WI38 (cell line): Measurements from ENCODE around the gene AKAP8.

Experiments
- H3K4me3 ChIP-seq: 2 replicates; pipeline ENCODE4 v1.5.1; 2011; ENCODE audit warnings: low read depth, mild to moderate bottlenecking, control low read depth, low read length
- TF ChIP-seq, protein P1 (sequence below): IDR thresholded peaks from 2 replicates; pipeline ENCODE4 v1.5.1; 2012; ENCODE audit warnings: low read depth, mild to moderate bottlenecking, control low read depth, low read length

Gene AKAP8

DNA sequence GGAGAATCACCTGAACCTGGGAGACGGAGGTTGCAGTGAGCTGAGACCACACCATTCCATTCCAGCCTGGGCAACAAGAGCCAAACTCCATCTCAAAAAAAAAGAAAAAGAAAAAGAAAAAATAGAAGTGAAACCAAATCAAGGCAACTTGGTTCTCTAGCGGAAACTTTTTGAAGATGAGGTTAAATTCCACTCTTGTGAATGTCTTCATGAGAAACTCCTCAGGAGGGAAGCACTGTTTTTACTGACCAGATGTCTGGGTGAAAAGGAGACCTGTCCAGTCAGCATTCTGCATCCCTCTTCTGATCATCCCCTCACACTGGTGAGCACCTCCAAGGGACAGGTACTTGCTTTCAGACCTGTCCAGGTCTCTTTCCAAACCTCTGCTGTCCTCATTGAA, 63.1 kb downstream of the AKAP8 start:
- TF ChIP-seq, protein P1, sequence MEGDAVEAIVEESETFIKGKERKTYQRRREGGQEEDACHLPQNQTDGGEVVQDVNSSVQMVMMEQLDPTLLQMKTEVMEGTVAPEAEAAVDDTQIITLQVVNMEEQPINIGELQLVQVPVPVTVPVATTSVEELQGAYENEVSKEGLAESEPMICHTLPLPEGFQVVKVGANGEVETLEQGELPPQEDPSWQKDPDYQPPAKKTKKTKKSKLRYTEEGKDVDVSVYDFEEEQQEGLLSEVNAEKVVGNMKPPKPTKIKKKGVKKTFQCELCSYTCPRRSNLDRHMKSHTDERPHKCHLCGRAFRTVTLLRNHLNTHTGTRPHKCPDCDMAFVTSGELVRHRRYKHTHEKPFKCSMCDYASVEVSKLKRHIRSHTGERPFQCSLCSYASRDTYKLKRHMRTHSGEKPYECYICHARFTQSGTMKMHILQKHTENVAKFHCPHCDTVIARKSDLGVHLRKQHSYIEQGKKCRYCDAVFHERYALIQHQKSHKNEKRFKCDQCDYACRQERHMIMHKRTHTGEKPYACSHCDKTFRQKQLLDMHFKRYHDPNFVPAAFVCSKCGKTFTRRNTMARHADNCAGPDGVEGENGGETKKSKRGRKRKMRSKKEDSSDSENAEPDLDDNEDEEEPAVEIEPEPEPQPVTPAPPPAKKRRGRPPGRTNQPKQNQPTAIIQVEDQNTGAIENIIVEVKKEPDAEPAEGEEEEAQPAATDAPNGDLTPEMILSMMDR, result no peak
- no peak overlapping the region for H3K4me3 ChIP-seq

DNA sequence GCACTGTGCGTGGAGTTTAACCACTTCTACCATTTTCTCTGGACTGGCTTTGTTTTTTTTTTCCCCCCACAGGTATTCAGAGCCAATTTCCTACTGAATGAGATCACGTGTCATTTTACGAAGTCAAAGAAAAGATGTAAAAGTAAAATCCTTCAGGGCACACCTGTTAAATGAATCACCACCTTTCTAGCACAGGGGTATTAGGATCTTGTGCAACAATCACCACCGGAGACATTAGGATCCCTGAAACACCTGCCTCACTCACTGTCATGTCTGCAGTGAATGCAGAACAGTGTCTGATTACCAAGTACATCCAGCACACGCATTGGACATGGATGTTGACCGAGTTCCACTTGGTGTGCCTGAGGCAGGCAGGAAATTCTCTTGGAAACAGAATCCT, 64.5 kb downstream of the AKAP8 start:
- no peak overlapping the region for H3K4me3 ChIP-seq
- TF ChIP-seq, protein P1, result no peak

DNA sequence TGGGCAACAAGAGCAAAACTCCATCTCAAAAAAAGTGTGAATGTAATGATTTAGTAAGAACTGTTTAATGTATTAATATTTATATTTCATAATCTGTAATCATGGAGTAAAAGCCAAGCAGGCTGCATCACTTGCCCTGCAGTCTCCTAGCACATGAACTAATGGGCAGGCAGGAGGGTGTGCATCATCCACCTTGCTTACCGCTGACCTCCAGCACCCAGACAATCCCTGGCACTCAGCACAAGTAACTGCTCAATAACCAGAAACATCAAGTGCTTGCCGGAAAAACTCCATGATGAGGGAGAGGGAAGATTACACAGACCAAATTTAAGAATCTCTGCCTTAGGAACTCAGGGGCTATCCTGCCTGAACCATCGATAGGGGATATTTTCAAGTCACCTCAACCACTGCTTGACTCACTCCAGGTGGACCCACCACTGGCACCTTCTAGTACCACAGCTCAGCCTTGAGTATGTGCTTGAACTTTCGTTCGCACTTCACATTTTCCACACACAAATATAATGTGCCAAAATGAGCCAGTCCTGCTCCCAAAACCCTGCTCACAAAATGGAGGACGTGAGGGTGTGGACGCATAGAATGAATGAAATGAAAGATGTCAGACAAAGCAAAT, 65.8 kb downstream of the AKAP8 start:
- TF ChIP-seq, protein P1, result no peak

DNA sequence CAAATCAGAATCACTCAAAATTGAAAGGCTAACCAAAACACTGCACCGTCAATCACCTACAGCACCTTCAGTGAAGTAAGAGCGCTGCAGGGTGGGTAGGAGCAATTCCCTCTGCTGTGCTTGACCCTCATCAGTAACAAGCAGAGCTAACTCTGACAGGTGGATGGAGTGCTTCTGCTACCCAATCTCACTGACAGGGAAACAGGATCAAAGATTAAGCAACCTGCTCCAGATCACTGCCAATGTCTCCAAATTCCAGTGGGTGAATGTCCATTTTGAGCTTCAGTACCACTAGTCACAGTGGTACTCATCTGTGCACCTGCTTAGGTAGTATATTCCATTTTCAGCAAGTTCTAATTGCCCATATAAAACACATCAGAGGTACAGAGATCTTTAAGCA, 72.4 kb downstream of the AKAP8 start:
- H3K4me3 ChIP-seq, result no peak overlapping the region

More for the DNA sequence above, 65.8 kb downstream of the AKAP8 start:
- H3K4me3 ChIP-seq, result no peak overlapping the region

DNA sequence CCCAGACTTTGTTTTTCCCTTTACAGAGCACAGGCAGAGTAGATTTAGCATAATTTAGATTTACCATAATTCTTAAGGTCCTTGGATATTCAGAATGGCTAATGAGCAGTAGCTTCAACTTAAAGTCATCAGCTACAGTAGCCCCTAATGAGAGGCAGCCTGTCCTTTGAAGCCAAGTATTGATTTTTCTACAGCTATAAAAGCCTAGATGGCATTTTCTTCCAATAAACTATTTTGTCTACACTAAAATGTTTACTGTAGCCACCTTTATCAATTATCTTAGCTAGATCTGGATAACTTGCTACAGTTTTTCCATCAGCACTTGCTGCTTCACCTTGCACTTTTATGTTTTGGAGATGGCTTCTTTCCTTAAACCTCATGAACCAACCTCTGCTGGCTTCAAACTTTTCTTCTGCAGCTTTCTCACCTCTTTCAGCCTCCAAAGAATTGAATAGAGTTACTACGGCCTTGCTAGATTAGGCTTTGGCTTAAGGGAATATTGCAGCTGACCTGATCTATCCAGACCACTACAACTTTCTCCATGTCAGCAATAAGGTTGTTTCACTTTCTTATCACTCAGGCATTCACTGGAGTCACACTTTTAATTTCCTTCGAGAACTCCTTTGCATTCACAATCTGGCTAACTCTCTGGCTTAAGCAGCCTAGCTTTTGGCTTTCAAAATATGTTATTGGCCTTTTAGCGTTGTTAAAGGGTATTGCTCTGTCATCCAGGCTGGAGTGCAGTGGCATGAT, 73.8 kb downstream of the AKAP8 start:
- no peak overlapping the region for H3K4me3 ChIP-seq
- TF ChIP-seq, protein P1, result no peak

More for the DNA sequence above, 72.4 kb downstream of the AKAP8 start:
- TF ChIP-seq, protein P1, result no peak

DNA sequence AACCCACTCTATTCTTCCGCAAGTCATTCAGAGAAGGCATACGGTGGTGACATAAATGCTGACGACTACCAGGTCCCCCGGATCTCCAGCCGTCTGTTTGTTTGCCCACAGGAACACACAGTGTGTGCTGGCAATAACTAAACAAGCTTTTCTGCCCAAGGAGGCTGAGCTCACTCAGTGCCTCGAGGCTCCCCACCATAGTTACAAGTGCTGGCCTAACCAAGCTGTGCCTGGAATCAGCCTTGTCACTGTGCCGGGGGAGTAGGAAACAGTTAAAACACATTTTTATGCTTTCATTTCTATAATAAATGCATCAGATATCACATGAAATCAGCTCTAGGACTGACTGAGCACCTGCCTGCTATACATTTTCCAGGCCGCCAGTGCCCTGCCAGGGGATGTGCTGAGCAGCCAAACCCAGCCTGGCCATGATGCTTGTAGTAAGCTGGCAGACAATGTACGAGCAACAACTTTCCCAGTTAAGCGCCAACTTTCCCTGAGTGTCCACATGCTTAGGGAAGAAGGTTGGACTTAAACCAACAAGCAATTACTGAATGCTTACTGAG, 75.4 kb downstream of the AKAP8 start:
- TF ChIP-seq, protein P1, result no peak
- no peak overlapping the region for H3K4me3 ChIP-seq
